Measurements from ENCODE around the gene CHAT.

GRCh38 chr10:49643241-49644034 is 29.6 kb downstream of the CHAT start:
- no peak for TF ChIP-seq CTCF (conservative IDR thresholded peaks at IDR 0.05)
- TF ChIP-seq EZH2 (IDR thresholded peaks at IDR 0.05; ENCODE audit: low read depth), result no peak
